ENCODE data around the gene CSH1.
"Not testable (repeated sequence)": the region's sequence is repeated elsewhere in the genome, so short reads cannot be mapped to it uniquely, and the experiment has no call there.

CSH1 gene

GRCh38 chr17:63896524-63897354 is at the start of gene CSH1:
Gene CSH1 (minus strand): TSS chr17:63896574. CDS start chr17:63896511, 63 bp downstream.
- not testable (repeated sequence) for DNase-seq (ENCODE audit: low read depth in 1 of 2, low spot score in 1 of 2)

DNA sequence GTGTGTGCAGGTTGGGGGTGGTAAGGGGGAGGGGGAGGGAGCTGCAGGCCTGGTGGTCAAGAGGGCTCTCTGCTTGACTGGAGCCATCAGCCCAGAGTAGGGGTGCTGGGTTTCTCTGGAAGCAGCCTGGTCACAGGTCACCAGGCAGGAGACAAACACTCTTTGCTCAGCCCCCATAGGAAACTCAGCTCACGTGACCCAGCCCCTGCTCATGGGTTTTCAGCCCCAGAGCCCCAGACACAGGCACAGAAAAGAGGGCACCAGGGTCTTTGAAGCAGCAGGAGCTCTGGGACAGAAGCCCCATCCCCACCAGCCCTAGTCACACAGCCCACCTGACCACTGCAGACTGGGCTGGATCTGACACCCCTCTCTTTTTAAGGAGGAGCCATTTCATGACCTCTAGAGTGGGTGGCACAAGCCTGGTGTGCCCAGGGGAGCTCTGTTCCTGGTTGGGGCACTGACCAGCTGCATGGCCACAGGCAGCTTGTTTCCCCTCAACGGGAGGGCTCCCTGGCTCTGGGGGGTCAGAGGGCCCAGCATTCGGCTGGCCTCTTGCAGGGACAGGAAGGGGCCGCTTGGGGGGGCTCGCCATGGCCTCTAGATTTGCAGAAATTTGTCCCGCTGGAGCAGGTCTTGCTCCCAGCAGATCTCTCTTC is 49.5 kb upstream of the CSH1 start:
- no peak for DNase-seq (ENCODE audit: low read depth in 1 of 2, low spot score in 1 of 2)

- DNase-seq (ENCODE audit: low read depth in 1 of 2, low spot score in 1 of 2), result no peak
These were observed 48.5 kb upstream of the CSH1 start for GRCh38 chr17:63944736-63945499.

DNA sequence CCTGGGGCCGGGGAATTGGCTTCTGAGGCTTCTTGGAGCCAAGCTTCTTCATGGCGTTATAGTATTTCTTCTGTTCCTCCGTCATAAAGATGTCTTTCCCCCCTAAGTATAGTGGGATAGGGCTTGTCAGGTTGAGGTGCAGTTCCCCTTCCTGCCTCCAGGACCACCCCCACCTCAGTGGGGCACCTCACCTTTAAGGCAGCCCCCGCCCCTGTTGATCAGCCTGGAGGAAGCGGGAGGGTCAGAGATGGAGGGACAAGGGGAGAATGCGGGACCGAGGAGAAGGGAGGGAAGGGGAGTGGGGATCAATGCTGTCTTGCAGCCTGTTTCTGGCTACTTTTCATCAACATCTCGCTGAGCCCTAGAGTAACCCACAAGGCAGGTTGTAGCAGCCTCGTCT is 47.4 kb upstream of the CSH1 start:
- DNase-seq (ENCODE audit: low read depth in 1 of 2, low spot score in 1 of 2), result no peak

DNA sequence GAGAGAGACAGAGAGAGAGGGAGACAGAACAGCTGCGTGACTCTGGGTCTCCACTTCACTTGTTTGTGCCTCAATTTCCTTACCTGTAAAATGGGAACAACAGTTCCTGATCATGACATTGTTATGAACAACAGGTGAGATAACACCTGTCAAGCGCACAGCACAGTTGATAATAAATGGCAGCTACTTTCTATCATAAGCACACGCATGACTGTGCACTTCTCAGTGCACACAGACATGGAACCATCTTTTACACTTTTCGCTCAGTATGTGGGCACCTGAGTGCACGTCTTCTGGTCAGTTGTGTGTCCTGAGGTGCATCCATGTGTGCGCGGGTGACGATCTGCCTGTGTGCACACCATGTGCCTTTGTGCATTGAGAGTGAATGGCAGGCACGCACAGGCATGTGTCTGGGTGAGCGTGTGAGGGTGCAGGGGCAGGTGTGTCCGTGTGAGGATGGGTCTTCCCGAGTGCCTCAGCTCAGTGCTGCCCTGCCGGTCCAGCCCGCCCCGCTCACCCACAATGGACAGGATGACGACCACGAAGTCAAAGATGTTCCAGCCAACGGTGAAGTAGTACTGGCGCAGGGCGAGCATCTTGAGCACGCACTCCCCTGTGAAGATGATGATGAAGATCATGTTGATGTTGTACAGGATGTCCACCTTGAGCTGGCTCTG is 46.1 kb upstream of the CSH1 start:
- no peak for DNase-seq (ENCODE audit: low read depth in 1 of 2, low spot score in 1 of 2)

DNA sequence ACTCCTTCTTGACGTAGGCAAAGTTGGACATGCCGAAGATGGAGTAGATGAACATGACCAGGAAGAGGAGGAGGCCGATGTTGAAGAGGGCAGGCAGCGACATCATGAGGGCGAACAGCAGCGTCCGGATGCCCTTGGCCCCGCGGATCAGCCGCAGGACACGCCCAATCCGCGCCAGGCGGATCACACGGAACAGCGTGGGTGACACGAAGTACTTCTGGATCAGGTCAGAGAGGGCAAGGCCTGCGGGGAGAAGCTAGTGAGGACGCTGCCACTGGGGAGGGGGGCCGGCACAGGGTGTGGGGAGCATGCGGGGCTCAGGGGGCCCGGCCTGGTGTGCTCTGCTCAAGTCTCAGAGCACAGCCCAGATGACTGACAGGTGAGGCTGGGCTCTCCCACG is 45.4 kb upstream of the CSH1 start:
- DNase-seq (ENCODE audit: low read depth in 1 of 2, low spot score in 1 of 2), result no peak

- DNase-seq (ENCODE audit: low read depth in 1 of 2, low spot score in 1 of 2), result no peak
These were observed 44.8 kb upstream of the CSH1 start for GRCh38 chr17:63941162-63941561.

- DNase-seq (ENCODE audit: low read depth in 1 of 2, low spot score in 1 of 2), result no peak
These were observed 44.2 kb upstream of the CSH1 start for GRCh38 chr17:63940584-63940983.

GRCh38 chr17:63939884-63940283 is 43.5 kb upstream of the CSH1 start:
- no peak for DNase-seq (ENCODE audit: low read depth in 1 of 2, low spot score in 1 of 2)

- no peak for DNase-seq (ENCODE audit: low read depth in 1 of 2, low spot score in 1 of 2)
These were observed 43.0 kb upstream of the CSH1 start for GRCh38 chr17:63939401-63939800.

GRCh38 chr17:63937920-63938319 is 41.5 kb upstream of the CSH1 start:
- no peak for DNase-seq (ENCODE audit: low read depth in 1 of 2, low spot score in 1 of 2)

GRCh38 chr17:63937319-63937718 is 40.9 kb upstream of the CSH1 start:
- DNase-seq (ENCODE audit: low read depth in 1 of 2, low spot score in 1 of 2), result no peak

DNA sequence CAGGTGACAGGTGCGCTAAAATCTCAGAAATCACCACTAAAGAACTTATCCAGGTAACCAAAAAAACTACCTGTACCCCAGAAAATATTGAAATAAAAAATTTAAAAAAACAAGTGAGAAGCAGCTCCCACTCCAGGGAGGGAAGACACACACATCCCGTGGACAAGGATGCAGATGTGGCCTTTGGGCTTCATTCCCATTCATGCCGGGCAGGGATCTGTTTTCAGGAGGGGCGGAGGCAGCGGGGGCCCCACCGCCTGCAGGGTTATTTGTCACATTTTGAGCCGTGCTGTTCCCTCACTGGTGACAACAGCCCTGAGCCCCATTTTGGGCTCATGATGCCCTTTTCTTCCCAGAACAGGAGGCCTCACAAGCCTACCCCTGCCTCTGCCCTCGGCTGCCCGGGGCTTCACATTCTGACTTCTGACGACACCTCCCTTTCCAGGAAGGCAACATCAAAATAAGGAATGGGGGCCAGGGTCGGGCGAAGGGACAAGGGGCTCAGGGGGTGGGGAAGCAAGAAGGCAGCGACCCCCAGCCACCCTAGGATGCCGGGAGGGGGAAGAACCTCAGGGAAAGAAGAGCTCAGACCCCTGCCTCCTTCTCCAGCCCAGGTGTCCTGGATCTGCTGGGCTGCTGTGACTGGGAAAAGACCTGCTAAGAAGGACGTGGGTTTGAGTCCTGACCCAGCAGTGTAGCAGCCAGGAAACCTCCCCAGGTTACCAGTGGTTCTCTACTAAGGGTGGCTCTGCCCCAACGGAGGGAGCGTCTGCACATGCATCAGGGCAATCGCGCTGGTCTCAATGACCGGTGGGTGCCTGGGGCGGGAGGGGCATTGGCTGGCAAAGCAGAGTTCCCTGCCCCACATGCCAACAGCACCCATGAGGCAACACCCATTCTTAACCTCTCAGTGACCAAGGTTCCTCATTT is 38.1 kb upstream of the CSH1 start:
- DNase-seq (ENCODE audit: low read depth in 1 of 2, low spot score in 1 of 2), result no peak

- no peak for DNase-seq (ENCODE audit: low read depth in 1 of 2, low spot score in 1 of 2)
These were observed 37.2 kb upstream of the CSH1 start for GRCh38 chr17:63933598-63933997.

GRCh38 chr17:63932721-63933120 is 36.3 kb upstream of the CSH1 start:
- DNase-seq (ENCODE audit: low read depth in 1 of 2, low spot score in 1 of 2), result no peak

- DNase-seq (ENCODE audit: low read depth in 1 of 2, low spot score in 1 of 2), result peak; percentile 21 to 23
These were observed 35.7 kb upstream of the CSH1 start, which contains the start of gene CD79B for GRCh38 chr17:63931981-63932561. Gene CD79B (minus strand): TSS chr17:63932331. CDS start chr17:63932261, 70 bp downstream.

DNA sequence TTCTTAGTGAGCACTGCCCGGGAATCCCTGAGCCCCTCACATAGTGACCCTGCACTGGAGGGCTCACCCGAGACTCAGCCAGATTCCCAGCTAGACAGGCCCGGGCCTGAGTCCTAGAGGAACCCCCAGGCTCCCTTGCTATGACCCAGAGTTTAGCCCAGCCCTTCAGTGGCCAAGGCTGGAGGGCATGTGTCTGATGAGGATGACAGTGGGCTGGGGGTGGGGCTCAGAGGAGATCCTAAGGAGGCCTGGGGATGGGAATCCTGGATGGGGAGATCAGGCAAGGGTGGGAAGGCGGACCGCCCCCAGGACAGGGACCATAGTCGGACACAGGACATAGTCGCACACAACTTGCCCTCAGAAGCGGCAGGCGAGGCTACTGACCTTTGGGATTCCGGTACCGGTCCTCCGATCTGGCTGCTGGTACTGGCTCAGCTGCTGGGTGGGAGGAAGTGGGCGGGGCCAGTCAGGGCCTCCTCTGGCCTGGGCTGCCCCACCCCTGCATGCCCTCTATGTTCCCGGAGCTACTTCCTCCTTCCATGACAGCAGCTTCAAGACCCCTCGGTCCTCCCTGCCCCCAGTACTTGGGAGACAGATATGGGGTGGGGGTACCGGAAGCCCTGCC is 34.7 kb upstream of the CSH1 start:
- no peak for DNase-seq (ENCODE audit: low read depth in 1 of 2, low spot score in 1 of 2)

DNA sequence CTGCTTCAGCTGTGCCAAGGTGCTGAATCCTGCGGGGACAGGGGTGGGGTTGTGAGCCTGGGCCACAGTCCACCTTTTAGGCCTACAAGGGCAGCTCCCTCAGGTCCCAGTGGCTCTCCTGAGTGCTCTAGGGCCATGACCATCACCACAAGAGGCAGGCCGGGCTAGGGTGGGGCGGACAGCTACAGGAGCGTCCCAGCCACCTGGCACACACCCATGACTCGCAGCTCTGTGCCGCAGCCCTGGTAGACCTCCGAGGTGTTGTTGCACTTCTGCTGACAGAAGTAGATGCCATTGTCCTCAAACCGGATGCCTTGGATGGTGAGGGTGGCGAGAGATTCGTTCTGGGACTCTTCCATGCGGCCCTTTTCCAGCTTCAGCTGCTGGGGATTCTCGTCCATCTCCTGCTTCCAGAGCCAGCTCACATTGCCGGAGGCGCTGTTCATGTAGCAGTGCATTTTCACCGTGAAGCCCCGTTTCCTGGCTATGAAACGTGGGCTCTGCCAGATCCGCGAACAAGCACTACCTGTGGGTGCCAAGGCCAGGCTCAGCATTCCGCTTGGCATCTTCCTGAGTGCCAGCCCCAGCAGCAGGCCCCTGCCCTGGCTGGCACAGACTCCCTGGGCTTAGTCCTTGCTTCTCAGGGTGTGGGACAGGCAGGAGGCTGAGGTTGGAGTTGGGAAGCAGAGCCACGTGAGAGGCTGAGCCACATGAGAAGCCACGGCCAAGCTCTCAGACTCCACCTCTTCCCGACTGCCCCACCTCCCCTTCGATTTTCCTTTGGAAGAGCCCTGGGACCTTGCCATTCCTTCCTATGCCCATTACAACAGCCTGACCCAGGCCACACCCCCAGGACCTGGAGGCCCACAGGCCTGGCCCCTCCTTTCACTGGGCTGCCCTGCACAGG is 33.7 kb upstream of the CSH1 start:
- DNase-seq (ENCODE audit: low read depth in 1 of 2, low spot score in 1 of 2), result no peak

All from activated CD4-positive, alpha-beta T cell treated with anti-CD3 and anti-CD28 coated beads, Interleukin-2, amount 50 U/mL, for 24 hours (primary cell).